Activated naive CD8-positive, alpha-beta T cell (primary cell): Measurements from ENCODE around the gene C8G.

Experiments used
- H3K27ac Mint-ChIP-seq: one replicate; pipeline ENCODE4 v1.8.0; 2021; ENCODE audit warnings: mixed read lengths
- H3K27me3 Mint-ChIP-seq: one replicate; pipeline ENCODE4 v1.8.0; 2021; ENCODE audit warnings: mixed read lengths
- H3K36me3 Mint-ChIP-seq: one replicate; pipeline ENCODE4 v1.8.0; 2021; ENCODE audit warnings: mixed read lengths
- H3K4me1 Mint-ChIP-seq: one replicate; pipeline ENCODE4 v1.8.0; 2021; ENCODE audit warnings: low read depth, mixed read lengths
- H3K4me3 Mint-ChIP-seq: one replicate; pipeline ENCODE4 v1.8.0; 2021; ENCODE audit warnings: mild to moderate bottlenecking, mixed read lengths
- H3K9me3 Mint-ChIP-seq: one replicate; pipeline ENCODE4 v1.8.0; 2021; ENCODE audit warnings: low read depth, mixed read lengths

The C8G gene

GRCh38 chr9:136942881-136943230 lies 2.2 kb upstream of the C8G start:
- peak overlapping the region; percentile 74 for H3K4me3 Mint-ChIP-seq
- H3K4me1 Mint-ChIP-seq: peaks cover 3% of the 10 kb centered on the region
- no peaks in the 10 kb centered on the region for H3K36me3 Mint-ChIP-seq
- H3K9me3 Mint-ChIP-seq: no peaks in the 10 kb centered on the region
- no peaks in the 10 kb centered on the region for H3K27me3 Mint-ChIP-seq
- H3K27ac Mint-ChIP-seq: no peak overlapping the region

GRCh38 chr9:136943291-136944211 lies 1.5 kb upstream of the C8G start:
- Mint-ChIP-seq H3K9me3 (no peaks in the 10 kb centered on the region), H3K27ac (peak overlapping the region; percentile 73), H3K4me3 (peak overlapping the region; percentile 79), H3K36me3 (no peaks in the 10 kb centered on the region), H3K27me3 (no peaks in the 10 kb centered on the region), H3K4me1 (peaks cover 5% of the 10 kb centered on the region)

GRCh38 chr9:136944212-136944518 lies 878 bp upstream of the C8G start:
- Mint-ChIP-seq H3K27ac (no peak overlapping the region), H3K27me3 (no peaks in the 10 kb centered on the region), H3K36me3 (no peaks in the 10 kb centered on the region), H3K4me1 (peaks cover 5% of the 10 kb centered on the region), H3K4me3 (peak overlapping the region; percentile 79), H3K9me3 (no peaks in the 10 kb centered on the region)

- Mint-ChIP-seq H3K4me1 (peaks cover 5% of the 10 kb centered on the region), H3K9me3 (no peaks in the 10 kb centered on the region), H3K4me3 (no peak overlapping the region), H3K27ac (no peak overlapping the region), H3K27me3 (no peaks in the 10 kb centered on the region), H3K36me3 (no peaks in the 10 kb centered on the region)
Observed at GRCh38 chr9:136945333-136946227, 537 bp downstream of the C8G start.

- no peak overlapping the region for H3K27ac Mint-ChIP-seq
- no peaks in the 10 kb centered on the region for H3K36me3 Mint-ChIP-seq
- H3K27me3 Mint-ChIP-seq: no peaks in the 10 kb centered on the region
- no peak overlapping the region for H3K4me3 Mint-ChIP-seq
- H3K4me1 Mint-ChIP-seq: peaks cover 5% of the 10 kb centered on the region
- H3K9me3 Mint-ChIP-seq: no peaks in the 10 kb centered on the region
Observed at GRCh38 chr9:136946228-136947027, 1.4 kb downstream of the C8G start.

- no peaks in the 10 kb centered on the region for H3K9me3 Mint-ChIP-seq
- peaks cover 5% of the 10 kb centered on the region for H3K4me1 Mint-ChIP-seq
- H3K27me3 Mint-ChIP-seq: no peaks in the 10 kb centered on the region
- H3K36me3 Mint-ChIP-seq: no peaks in the 10 kb centered on the region
- H3K4me3 Mint-ChIP-seq: no peak overlapping the region
- H3K27ac Mint-ChIP-seq: no peak overlapping the region
Observed at GRCh38 chr9:136947028-136947891, 2.2 kb downstream of the C8G start.

GRCh38 chr9:136947955-136948510 lies 3.0 kb downstream of the C8G start:
- no peak overlapping the region for H3K27ac Mint-ChIP-seq
- H3K4me1 Mint-ChIP-seq: peaks cover 5% of the 10 kb centered on the region
- H3K9me3 Mint-ChIP-seq: no peaks in the 10 kb centered on the region
- H3K36me3 Mint-ChIP-seq: no peaks in the 10 kb centered on the region
- H3K27me3 Mint-ChIP-seq: no peaks in the 10 kb centered on the region
- H3K4me3 Mint-ChIP-seq: peak overlapping the region; percentile 47

- Mint-ChIP-seq H3K4me3 (peak overlapping the region; percentile 84), H3K9me3 (no peaks in the 10 kb centered on the region), H3K27ac (peak overlapping the region; percentile 81), H3K4me1 (peaks cover 5% of the 10 kb centered on the region), H3K27me3 (no peaks in the 10 kb centered on the region), H3K36me3 (no peaks in the 10 kb centered on the region)
Observed at GRCh38 chr9:136949239-136949816, 4.3 kb downstream of the C8G start.

- Mint-ChIP-seq H3K27ac (peak overlapping the region; percentile 81), H3K4me3 (peak overlapping the region; percentile 84), H3K27me3 (no peaks in the 10 kb centered on the region), H3K9me3 (no peaks in the 10 kb centered on the region), H3K4me1 (peaks cover 2% of the 10 kb centered on the region), H3K36me3 (no peaks in the 10 kb centered on the region)
Observed at GRCh38 chr9:136949817-136950655, 5.0 kb downstream of the C8G start.

GRCh38 chr9:136950656-136951276 lies 5.7 kb downstream of the C8G start:
- Mint-ChIP-seq H3K36me3 (no peaks in the 10 kb centered on the region), H3K27me3 (no peaks in the 10 kb centered on the region), H3K4me1 (peaks cover 2% of the 10 kb centered on the region), H3K9me3 (no peaks in the 10 kb centered on the region), H3K4me3 (peak overlapping the region; percentile 73), H3K27ac (peak overlapping the region; percentile 64)

- no peak within 1 kb of the TSS for H3K27ac Mint-ChIP-seq
Observed at GRCh38 chr9:136951541-136952320, 6.7 kb downstream of the C8G start, which contains the start of gene LCN12. TSS of gene LCN12 (plus strand) at chr9:136952273. CDS start at chr9:136952328, 55 bp downstream.

GRCh38 chr9:136952321-136952850 lies 7.3 kb downstream of the C8G start:
- Mint-ChIP-seq H3K4me3 (no peak overlapping the region), H3K27ac (no peak overlapping the region), H3K9me3 (no peaks in the 10 kb centered on the region), H3K4me1 (peaks cover 2% of the 10 kb centered on the region), H3K36me3 (no peaks in the 10 kb centered on the region), H3K27me3 (no peaks in the 10 kb centered on the region)

More at GRCh38 chr9:136951541-136952320, 6.7 kb downstream of the C8G start, which contains the start of gene LCN12:
- Mint-ChIP-seq H3K4me1 (peaks cover 2% of the 10 kb centered on the region), H3K4me3 (peak within 1 kb of the TSS; percentile 23), H3K36me3 (no peaks in the 10 kb centered on the region), H3K27me3 (no peaks in the 10 kb centered on the region), H3K9me3 (no peaks in the 10 kb centered on the region)
